Measurements from ENCODE around the gene TUT1.
"Not testable (repeated sequence)": the region's sequence is repeated elsewhere in the genome, so short reads cannot be mapped to it uniquely, and the experiment has no call there.

TUT1 gene

DNA sequence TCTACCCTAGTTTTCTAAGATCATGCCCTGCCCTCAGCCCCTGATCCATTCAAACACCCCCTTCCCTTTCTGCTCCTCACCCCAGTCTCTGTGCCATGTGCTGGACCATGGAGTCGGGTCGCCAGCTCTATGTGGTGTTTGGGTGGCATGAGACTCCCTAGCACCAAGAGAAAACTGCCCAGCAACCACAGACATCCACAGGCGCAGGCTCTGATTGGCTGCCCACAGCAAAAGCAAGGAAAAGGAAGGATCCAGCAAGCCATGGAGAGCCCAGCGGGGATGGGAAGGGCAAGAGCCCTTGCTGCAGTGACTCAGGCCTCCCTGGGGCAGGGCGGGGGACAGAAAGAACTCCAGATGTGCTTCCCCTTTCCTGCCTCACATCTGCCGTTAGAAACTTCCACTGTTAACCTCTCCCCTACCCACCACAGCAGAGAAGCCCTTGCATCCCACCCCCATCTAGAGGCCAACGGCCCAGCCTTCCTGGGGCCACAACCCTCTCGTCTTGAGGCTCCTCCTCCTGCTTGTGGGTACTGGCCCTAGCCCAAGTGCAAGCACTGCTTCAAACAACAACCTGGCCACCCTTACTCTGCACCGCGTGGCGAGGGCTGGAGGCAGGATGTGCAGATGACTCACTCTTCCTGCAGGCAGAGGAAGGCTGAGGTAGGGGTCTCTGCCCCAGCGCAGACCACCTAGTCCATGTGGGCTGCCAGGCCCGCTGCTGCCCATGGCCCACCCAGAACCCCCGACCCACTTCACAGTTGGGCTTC, 35.0 kb downstream of the TUT1 start:
- peak; percentile 90 for DNase-seq (ENCODE audit: low spot score)

DNA sequence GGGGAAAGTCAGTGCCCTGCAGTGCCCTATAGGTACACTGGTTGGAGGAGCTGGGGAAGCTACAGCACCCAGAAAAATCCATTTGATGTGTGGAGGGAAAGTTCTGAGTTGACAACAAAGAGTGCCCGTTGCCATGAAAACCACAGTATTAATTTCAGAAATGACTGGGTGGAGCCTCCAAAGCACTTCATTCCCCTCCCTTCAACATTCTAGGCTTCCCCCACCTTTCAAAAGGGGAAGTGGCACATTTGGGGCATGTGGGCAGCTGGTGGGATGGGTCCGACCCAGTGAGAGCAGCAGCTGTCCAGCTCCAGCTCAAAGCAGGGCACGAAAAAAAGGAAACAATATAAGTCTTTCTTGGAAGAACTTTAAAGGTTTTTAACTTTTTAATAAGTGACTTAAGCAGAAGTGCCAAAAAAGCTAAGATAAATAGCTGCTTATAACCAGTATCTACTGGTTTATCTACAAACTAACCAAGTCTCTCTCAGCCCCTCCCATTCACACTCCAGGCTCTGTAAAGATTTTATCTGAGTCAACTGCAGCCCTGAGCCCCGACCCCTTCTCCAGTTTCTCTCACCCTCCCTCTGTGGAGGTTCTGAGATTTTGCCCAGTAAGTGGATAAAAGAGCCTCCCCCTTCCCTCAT, 35.7 kb downstream of the TUT1 start:
- peak; percentile 76 for DNase-seq (ENCODE audit: low spot score)

DNA sequence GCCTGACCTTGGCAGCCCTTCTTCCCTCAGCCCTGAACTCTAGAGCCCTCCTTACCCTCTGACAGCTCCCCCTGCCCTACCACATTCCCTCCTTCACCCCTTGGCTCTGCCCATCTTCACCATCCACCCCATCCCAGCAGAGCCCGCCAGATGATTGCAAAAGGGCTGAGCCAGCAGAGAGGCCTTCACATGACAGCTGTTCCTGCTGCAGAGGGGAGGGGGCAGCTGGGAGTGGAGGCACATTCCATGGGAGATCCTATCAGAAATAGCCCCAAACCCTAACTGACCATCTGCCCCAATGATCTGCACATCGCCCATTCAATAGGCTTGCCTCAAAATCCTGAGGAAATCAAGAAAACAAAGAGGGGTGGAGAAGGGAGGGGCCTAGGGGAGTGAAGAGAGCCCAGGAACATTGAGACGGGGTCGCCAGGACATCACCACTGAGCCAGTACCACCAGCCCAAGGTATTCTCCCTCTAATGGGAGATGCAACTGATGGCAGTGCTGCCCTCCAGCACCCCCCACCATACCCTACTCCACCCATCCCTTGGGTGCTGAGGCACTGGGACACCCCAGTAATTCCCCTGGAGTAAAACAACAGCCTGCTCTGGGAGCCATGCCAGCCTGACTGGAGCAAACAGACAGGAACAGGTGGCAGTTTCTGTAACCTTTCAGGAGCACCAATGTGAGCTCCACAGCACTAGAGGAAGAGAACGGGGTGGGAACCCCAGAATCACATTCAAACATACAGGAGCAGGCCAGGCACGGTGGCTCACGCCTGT, 36.7 kb downstream of the TUT1 start:
- DNase-seq (ENCODE audit: low spot score), result no peak

DNA sequence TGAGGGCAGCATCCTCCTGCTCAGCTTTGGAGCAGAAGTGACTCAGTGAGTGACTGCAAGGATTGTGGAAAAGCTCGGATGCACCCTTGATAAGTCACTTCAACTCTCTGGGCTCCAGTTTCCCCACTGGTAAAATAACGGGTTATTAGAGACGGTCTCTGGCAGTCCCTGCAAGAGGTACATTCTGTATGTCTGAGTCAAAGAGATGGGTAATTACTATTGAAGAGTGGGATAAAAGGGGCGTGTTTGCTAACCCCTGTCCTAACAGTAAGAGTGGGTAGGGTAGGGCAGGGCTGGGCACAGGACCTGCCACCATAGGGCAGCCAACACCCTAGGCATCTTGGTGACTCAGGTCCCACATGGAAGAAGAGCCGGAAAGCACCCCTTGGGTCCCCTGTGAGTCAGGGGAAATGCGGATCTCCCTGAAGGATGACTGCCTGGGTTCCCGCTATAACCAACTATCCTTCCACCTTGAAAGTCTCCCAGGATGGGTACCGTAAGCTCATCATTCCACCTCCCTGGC, 37.4 kb downstream of the TUT1 start:
- DNase-seq (ENCODE audit: low spot score), result no peak

DNA sequence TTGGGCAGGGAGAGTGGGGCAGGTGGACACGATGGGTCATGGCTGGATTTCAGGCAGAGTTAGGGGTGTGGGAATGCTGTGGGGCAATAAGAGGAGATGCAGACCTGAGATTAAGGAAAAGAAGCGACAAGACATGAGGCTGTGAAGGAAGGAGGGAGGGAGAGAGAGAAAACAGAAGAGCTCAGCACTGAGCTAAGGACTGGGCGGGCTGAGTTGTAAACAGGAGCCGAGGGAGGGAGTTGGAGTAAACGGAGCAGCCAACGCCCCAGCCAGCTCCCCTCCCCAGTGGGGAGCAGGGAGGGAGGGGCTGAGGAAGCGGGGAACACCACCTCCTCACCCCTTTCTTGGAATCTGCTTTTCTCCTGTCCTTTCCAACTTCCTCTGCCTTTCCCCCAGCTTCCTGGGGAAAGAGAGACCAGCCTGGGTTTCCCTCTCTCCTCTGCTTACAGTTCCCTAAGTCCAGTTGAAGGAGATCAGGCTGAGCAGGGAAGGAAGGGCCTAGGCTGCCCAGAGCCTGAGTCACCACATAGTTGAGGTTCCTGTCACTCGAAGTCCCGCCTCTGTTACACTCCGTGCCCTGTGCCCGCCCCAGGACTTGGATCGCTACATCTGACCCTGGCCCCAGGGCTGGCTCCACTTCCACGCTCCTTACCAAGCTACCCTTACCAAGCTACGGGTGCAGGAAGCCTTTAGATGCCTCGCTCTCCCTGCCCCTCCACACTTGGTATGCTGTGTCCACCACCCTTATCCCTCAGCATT, 38.1 kb downstream of the TUT1 start:
- peak; percentile 75 for DNase-seq (ENCODE audit: low spot score)

DNA sequence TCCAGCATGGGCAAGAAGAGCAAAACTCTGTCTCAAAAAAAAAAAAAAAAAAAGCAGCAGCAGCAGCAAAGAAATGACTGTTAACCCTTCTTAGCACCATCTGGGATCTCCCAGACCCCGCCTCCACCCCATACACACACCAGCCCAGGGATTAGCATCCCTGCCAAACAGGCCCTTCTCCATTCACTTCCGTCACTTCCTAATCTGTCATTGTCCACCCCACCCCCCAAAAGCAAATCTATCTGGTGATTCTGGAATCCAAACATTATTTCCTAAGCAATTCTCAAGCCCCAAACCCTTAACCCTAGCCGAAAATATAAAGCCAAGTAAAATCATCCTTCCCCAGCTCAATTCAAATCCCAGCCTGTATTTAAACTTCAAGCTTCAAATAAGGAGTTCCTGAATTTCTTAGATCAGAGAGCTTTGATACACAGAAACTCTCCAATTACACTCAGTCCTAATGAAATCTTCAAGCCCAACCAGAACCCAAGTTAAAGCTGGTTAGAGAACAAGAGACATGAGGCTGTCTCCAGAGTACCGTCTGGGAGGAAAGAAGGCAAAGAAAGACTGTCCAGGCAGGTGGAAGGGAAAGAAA, 38.7 kb downstream of the TUT1 start:
- no peak for DNase-seq (ENCODE audit: low spot score)

DNA sequence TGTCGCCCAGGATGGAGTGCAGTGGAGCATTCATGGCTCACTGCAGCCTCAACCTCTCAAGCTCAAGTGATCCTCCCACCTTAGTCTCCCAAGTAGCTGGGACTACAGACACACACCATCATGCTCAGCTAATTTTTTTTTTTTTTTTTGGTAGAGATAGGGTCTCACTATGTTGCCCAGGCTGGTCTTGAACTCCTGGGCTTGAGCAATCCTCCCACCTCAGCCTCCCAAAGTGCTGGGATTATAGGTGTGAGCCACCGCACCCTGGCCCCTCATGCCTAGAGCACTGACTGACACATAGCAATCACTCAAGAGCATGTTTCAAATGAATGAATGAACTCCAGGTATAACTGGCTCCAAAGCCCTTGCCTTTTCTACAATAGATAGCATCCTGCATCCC, 40.8 kb downstream of the TUT1 start:
- DNase-seq (ENCODE audit: low spot score), result not testable (repeated sequence)

DNA sequence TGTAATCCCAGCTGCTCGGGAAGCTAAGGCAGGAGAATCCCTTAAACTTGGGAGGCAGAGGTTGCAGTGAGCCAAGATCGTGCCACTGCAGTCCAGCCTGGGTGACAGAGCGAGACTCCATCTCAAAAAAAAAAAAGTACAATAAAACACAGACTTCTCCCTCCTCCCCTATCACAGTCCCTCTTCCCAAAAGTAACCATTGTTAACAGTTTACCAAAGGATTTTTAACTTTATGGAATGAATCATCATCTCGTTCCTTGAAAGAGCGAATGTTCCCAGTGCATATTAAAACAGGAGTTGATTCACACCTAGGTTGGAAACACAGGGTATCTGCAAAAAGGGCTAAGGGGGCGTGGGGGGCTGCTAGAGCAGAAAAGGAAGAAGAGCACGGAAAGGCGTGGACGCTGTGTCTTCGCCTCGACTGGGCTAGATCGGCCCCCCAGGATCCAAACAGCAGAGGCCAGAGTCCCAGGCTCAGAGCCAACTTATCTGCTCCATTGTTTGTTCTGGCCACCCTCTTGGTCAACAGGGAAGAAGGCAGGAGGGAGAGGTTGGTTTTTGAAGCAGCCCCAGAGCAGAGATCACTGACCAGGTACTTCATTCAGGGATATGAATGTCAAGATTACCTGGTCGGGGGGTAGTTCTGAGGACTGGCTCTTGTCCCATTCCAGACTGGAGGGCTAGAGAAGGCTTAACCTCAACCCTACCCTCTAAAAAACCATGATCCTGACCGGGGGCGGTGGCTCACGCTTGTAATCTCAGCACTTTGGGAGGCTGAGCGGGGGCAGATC, 42.6 kb downstream of the TUT1 start:
- no peak for DNase-seq (ENCODE audit: low spot score)

DNA sequence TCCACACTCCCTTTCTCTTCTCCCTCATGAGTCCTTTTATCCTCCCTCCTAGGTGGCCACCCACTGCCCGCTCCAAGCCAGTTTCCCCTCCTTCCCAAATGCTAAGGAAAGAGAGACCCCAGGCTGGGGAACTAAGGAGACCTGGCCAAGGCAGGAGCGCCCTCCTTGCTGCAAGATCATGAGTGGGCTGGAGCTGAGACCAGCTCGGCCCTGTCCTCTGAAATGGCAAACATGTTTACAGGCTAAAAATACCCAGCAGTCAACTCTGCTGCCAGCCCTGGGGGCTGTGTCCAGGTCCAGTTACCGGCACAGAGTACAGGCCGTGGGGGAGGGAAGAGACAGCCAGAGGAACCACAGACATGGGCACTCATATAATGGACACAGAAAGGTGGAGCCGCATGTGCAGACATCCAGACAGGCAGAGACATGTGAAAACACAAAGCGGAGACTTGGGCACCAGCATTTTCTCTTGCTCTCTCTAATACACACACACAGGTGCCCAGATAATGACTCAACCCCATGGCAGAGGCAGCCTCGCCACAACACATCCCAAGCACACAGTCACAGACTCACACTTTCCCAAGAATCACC, 43.5 kb downstream of the TUT1 start:
- no peak for DNase-seq (ENCODE audit: low spot score)

DNA sequence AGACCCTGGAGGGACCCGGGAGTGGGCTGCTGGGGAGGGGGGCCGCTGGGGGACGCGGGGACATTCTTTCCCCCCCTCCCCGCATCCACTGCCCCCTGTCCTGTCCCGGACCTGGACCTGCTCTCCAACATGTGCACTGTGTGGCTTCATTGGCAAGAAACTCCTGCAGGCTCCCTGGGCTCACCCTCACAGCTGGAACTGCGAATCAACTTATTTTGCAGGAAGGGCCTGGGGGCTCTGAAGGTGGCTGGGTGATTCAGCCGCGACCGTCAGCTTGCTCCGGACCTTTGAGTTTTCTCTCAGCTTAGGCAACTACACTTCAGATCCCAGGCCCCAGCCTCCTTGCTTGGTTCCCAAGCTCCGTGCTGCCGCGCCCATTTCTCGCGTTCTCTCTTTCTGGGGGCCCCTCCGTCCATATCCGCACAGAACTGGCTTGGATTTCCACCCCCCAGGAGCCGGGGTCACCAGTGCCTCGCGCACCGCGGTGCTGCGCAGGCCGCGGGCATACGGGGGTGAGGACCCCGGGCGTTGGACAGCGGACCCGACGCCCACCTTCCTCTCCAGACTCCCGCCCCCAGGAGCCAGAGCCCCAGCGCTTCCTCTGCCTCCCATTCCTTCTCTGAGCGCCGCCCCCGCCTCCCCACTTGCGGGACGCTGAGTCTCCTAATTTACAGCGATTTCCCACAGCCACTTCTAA, 44.2 kb downstream of the TUT1 start:
- DNase-seq (ENCODE audit: low spot score), result no peak

DNA sequence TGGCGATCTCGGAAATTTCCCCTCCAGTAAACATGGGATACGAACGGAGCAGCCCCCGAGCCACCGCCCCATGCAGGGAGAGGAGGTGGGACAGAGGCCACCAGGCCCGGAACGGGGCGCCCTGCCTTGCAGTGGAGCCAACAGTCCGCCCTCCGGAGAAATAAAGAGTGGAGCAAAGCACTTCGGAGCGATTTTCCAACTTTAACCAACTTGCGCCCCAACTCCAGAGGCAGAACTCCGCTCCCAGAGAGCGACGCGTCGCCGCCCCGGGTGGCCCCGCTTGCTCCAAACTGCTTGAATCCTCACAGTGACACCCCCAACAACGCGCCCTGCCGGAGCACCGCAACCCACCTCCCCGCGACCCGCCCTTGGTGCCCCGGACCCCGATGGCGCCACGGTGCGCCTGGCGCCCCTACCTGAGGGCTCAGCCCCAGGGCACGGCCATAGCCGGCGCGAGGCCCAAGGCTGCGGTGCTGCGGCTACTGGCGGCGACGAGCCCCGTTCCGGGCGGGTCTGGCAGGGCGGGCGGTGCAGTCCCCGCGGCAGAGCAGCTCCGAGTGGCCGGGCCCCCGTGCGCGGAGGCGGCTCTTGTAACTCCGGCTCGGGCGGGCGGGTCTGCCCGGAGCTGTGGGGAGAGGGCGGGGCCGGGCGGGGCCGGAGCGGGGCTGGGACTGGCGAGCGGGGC, 44.9 kb downstream of the TUT1 start, which contains the start of gene AHNAK:
Gene AHNAK (minus strand): TSS at position 563 of the 685 bp plus-strand sequence. CDS start 10,708 bp downstream, outside the sequence.
- DNase-seq (ENCODE audit: low spot score), result peak; percentile 67

DNA sequence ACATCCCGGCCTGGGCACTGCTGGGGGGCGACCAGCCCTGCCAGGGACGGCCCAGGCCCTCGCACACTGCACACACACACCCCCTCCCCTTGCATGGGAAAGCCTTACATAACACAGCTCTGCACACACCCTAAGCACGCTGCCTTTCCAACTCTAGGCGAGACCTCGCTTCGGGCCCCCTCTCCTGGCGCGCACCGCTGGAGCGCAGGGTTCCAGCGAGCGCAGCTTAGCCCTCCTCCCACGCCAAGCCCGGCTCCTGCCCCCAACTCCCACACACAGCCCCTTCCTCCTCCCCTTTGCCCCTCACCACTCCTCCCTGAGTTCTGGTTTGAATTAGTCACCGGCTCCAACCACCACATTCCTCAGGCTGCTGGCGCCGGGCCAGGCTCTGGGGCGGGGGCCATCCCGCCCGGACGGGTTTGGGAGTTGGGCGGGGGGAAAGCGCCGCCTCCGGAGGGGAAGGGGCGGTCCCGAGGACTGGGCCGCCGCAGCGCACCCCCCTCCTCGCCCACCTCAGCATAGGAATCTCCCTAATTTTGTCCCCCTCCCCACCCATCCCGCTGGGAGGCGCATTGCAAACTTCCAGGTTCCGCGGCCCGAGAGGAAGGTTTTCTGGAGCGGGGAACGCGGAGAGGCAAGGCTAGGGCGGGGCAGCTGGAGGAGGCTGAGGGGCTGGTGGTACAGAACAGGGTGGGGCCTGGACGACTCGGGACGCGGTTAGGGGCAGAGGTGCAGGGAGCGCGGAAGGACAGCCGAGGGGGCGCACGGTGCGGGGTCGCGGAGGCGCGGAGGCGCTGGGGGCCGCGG, 45.7 kb downstream of the TUT1 start:
- DNase-seq (ENCODE audit: low spot score), result peak; percentile 56

DNA sequence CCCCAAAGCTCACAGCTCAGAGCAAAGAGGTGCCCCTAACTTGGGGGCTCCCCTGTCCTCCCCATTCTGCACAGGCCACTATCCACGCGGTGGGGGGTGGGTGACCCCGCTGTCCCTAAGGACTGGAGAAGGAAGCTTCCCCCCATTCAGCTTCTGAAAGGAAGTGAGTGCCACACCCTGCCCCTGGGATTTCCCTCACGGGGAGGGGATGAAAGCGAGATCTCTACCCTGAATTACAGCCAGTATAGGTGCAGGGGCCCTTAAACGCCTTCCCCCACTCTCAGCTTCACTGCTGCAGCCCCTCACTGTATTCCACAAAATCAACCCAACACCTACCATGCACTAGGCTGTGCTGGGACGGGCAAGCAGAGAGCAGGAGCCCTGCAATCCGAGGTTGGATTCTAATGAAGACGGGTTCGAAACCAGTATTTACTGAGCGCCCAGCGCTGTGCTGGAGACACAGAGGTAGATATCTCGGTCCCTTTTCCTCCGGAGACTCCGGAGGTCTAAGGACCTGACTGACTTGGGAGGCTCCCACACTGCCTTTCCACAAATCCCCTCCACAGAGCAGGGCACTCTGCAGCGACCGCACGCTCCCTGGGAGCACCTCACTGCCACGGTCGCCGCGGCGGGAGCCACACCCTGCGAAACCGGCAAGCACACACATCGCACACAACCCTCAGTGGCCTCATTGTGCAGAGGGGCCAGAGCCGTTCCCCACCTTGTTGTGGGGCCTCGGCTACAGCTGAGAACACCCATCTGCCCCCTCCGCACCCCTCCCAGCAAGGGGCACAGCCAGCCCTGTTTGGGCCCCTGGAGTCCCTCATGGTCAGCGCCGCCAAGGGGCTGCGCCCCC, 46.5 kb downstream of the TUT1 start:
- DNase-seq (ENCODE audit: low spot score), result peak; percentile 33

DNA sequence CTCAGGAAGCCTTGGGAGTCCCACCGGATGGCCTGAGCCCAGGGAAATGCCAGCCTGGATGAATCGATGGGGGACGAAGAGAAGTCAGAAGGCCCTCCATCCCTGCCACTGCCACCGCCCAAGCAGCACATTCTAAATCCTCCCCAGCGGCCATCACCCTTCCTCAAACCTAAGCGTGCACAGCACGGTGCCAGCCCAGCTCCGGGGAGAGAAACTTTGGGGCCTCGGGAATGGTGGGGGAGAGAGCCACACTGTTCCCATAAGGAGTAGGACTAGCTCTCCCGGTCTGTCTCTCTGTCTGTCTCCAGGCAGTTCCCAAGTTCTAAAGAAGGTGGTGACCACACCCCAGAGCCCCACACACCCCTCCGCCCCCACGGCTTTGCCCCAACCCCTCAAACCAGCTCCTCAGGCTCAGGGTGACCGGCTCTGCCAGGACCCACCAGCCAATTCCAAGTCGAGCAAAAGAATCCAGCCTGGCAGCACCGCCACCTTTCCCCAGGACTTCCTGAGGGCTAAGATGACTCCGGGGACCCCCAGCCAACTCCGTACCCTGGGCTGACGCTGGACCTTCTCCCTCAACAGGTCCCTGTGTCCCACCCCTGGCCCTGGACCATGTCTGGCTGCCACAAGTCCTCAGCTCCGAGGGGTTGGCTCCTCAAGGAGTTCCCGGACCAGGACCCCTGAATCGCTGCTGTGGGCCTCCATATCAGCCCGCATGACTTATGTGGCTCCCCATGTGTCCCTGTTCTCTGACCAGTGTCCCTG, 47.5 kb downstream of the TUT1 start:
- DNase-seq (ENCODE audit: low spot score), result no peak

DNA sequence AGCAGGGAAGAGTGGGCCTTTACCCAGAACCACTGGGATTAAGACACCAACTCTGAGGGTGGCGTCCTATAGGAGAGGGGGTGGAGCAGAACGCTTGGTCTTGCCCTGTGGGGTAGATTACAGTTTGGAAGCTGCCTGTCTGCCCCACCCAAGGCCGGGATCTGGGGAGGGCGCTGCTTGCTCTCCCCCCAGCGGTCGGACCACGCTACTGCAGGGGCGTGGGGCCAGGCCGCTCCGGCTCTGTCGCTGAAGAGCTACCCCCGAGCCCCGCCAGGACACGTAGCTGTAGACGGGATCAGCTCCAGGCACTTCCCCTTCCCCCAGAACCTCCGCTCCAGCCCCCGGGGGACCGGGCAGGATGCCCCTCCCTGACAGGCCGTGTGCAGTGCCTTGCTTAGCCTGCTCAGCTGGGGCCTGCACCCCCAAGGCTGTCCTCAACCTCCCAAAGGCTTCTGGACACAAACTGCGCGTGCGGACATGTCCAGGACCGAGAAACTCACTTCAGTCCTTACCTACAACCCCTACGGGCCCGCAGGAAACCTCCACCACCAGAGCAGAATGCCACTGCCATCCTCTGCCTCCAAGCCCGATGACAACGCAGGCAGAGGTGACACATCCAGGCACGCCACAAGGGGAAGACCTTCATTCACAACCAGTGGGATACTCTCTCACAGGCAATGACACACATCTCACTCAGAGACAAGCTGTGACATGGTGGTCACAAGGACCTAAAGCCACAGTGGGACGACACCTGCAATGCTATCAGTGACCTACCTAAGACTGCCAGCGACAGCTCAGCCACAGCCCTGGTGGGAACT, 48.4 kb downstream of the TUT1 start:
- DNase-seq (ENCODE audit: low spot score), result peak; percentile 62
